Measurements from ENCODE around the gene BAK1. TPM values are rescaled to one million over a fixed set of nuclear protein-coding genes. Genes with fewer than 3 reads are reported as not detected.
A peak's percentile ranks its signal among the peaks of the same experiment; 100 is the strongest.

The BAK1 gene
- polyA plus RNA-seq, 1 donor (not counting 4 experiments of a cell fraction or from before 2014, with no cell fraction given) = 61.1 TPM

- no peak overlapping the region for H3K27ac ChIP-seq (ENCODE audit: control insufficient read depth, insufficient read depth, low read length)
- no peaks in the 10 kb centered on the region for H3K27me3 ChIP-seq (ENCODE audit: control insufficient read depth, extremely low read depth, insufficient read depth, low read length)
- DNase-seq (ENCODE audit: low read depth, low spot score) (no peak), FAIRE-seq (no peak)
- peaks cover 36% of the 10 kb centered on the region for H3K4me1 ChIP-seq (ENCODE audit: control insufficient read depth, extremely low read depth, insufficient read depth, low read length)
- dilution Hi-C loops (cut with MboI; ENCODE audit: extremely low pct_ligation_motif_present, low sequenced_read_pairs) = no loop called here
- no peak overlapping the region for H3K4me3 ChIP-seq (ENCODE audit: control insufficient read depth in 2 of 3, extremely low read depth in 1 of 3, insufficient read depth in 2 of 3, low read depth in 1 of 3, low read length in 3 of 3)
- no peak overlapping the region for H2AFZ ChIP-seq (ENCODE audit: control insufficient read depth, low read length)
- no peak overlapping the region for H3K4me2 ChIP-seq (ENCODE audit: control insufficient read depth, extremely low read depth, insufficient read depth, low read depth, low read length)
- H3K9me3 ChIP-seq (ENCODE audit: control insufficient read depth, low read depth, low read length) = no peaks in the 10 kb centered on the region
- no peaks in the 10 kb centered on the region for H3K9me1 ChIP-seq (ENCODE audit: control insufficient read depth, extremely low read depth, insufficient read depth, low read length)
- H4K20me1 ChIP-seq (ENCODE audit: control insufficient read depth, extremely low read depth, insufficient read depth, low read length) = no peaks in the 10 kb centered on the region
- H3K9ac ChIP-seq (ENCODE audit: control insufficient read depth, extremely low read depth, insufficient read depth, low read length) = no peak overlapping the region
- TF ChIP-seq, protein P1, sequence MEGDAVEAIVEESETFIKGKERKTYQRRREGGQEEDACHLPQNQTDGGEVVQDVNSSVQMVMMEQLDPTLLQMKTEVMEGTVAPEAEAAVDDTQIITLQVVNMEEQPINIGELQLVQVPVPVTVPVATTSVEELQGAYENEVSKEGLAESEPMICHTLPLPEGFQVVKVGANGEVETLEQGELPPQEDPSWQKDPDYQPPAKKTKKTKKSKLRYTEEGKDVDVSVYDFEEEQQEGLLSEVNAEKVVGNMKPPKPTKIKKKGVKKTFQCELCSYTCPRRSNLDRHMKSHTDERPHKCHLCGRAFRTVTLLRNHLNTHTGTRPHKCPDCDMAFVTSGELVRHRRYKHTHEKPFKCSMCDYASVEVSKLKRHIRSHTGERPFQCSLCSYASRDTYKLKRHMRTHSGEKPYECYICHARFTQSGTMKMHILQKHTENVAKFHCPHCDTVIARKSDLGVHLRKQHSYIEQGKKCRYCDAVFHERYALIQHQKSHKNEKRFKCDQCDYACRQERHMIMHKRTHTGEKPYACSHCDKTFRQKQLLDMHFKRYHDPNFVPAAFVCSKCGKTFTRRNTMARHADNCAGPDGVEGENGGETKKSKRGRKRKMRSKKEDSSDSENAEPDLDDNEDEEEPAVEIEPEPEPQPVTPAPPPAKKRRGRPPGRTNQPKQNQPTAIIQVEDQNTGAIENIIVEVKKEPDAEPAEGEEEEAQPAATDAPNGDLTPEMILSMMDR (optimal IDR thresholded peaks at IDR 0.05 in 1 of 3, IDR thresholded peaks at IDR 0.05 in 1 of 3, conservative IDR thresholded peaks at IDR 0.05 in 1 of 3; ENCODE audit: extremely low read depth in 1 of 3, insufficient read depth in 2 of 3, low read length in 3 of 3) = no peak
- no peak for TF ChIP-seq EZH2 (IDR thresholded peaks at IDR 0.05; ENCODE audit: low read length)
- H3K36me3 ChIP-seq (ENCODE audit: control insufficient read depth in 2 of 2, extremely low read depth in 1 of 2, insufficient read depth in 2 of 2, low read length in 2 of 2) = peaks cover 9 to 18% of the 10 kb centered on the region in 2 experiments
- peaks cover 34% of the 10 kb centered on the region for H3K79me2 ChIP-seq (ENCODE audit: control insufficient read depth, insufficient read depth, low read length)
These were observed 1.1 kb upstream of the BAK1 start for GRCh38 chr6:33581186-33581585.

DNA sequence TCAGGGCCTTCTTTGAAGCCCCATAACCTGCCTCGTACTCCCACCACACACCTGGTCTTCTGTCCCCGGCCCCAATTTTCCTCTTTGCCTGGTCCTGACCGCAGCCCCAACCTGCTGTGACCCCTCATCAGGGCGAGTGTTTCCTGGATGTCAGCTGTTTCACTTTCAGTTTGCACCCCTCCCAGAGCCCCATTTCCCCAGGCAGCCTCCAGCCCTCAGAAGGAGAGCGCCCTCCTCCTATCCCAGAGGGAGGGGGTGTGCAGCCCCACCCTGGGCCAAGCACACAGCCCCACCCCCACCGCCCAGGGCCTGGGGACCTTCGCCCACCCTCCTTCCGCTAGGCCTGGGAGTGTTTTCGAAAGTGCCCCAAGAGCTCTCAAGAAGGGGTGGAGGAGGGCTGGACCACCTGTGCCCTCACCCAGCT, 1.5 kb downstream of the BAK1 start:
- Histone ChIP-seq H3K79me2 (ENCODE audit: control insufficient read depth, insufficient read depth, low read length) (peaks cover 51% of the 10 kb centered on the region), H3K36me3 (ENCODE audit: control insufficient read depth in 2 of 2, extremely low read depth in 1 of 2, insufficient read depth in 2 of 2, low read length in 2 of 2) (peaks cover 28 to 38% of the 10 kb centered on the region in 2 experiments), H2AFZ (ENCODE audit: control insufficient read depth, low read length) (no peak overlapping the region), H3K9me1 (ENCODE audit: control insufficient read depth, extremely low read depth, insufficient read depth, low read length) (no peaks in the 10 kb centered on the region), H3K27me3 (ENCODE audit: control insufficient read depth, extremely low read depth, insufficient read depth, low read length) (no peaks in the 10 kb centered on the region), H3K4me2 (ENCODE audit: control insufficient read depth, extremely low read depth, insufficient read depth, low read depth, low read length) (peak overlapping the region; percentile 92), H3K9me3 (ENCODE audit: control insufficient read depth, low read depth, low read length) (no peaks in the 10 kb centered on the region), H3K4me1 (ENCODE audit: control insufficient read depth, extremely low read depth, insufficient read depth, low read length) (peaks cover 24% of the 10 kb centered on the region), H3K4me3 (ENCODE audit: control insufficient read depth in 2 of 3, extremely low read depth in 1 of 3, insufficient read depth in 2 of 3, low read depth in 1 of 3, low read length in 3 of 3) (peak overlapping the region; percentile 81 to 92 (median 90)), H3K9ac (ENCODE audit: control insufficient read depth, extremely low read depth, insufficient read depth, low read length) (peak overlapping the region; percentile 77), H4K20me1 (ENCODE audit: control insufficient read depth, extremely low read depth, insufficient read depth, low read length) (no peaks in the 10 kb centered on the region), H3K27ac (ENCODE audit: control insufficient read depth, insufficient read depth, low read length) (peak overlapping the region; percentile 87)
- DNase-seq (ENCODE audit: low read depth, low spot score) (no peak), FAIRE-seq (no peak)
- dilution Hi-C loops (cut with MboI; ENCODE audit: extremely low pct_ligation_motif_present, low sequenced_read_pairs) = no loop called here
- TF ChIP-seq, protein P1 (optimal IDR thresholded peaks at IDR 0.05 in 1 of 3, IDR thresholded peaks at IDR 0.05 in 1 of 3, conservative IDR thresholded peaks at IDR 0.05 in 1 of 3; ENCODE audit: extremely low read depth in 1 of 3, insufficient read depth in 2 of 3, low read length in 3 of 3) = no peak

All from keratinocyte (primary cell).